PFSK-1 (cell line): ENCODE data around the gene CD82.

Experiments
- FOXP2 ChIP-seq: optimal IDR thresholded peaks from 2 replicates; pipeline ENCODE3; 2011; ENCODE audit warnings: borderline replicate concordance, control low read depth, inconsistent platforms; ENCODE audit not compliant: insufficient read depth; ENCODE audit errors: extremely low read length, extremely low read depth
- POLR2AphosphoS5 ChIP-seq: IDR thresholded peaks from 2 replicates; pipeline ENCODE4 v1.6.1; 2012; ENCODE audit warnings: low read depth, mild to moderate bottlenecking, control low read depth, low read length, moderate library complexity
- REST ChIP-seq, 2 experiments: IDR thresholded peaks; 2 replicates each; pipeline versions ENCODE4 v1.6.1 to v1.8.0; 2011 to 2012; ENCODE audit warnings: low read depth in 2 of 2, low read length in 2 of 2, control low read depth in 1 of 2, inconsistent platforms in 1 of 2, mild to moderate bottlenecking in 1 of 2, moderate library complexity in 1 of 2; ENCODE audit not compliant: insufficient read depth in 1 of 2
- SIN3A ChIP-seq: IDR thresholded peaks from 2 replicates; pipeline ENCODE4 v1.6.1; 2012; ENCODE audit warnings: mild to moderate bottlenecking, low read length, moderate library complexity, borderline replicate concordance; ENCODE audit not compliant: insufficient read depth
- TAF1 ChIP-seq: IDR thresholded peaks from 2 replicates; pipeline ENCODE4 v1.6.1; 2012; ENCODE audit warnings: low read length, control low read depth, borderline replicate concordance; ENCODE audit not compliant: insufficient read depth

Gene CD82

GRCh38 chr11:44620328-44620725 lies 54.9 kb downstream of the CD82 start:
- TF ChIP-seq REST (IDR thresholded peaks at IDR 0.05; ENCODE audit: insufficient read depth in 1 of 2, low read depth in 2 of 2, low read length in 2 of 2): no peak
- no peak for TF ChIP-seq SIN3A
- TF ChIP-seq TAF1: no peak

GRCh38 chr11:44621140-44621681 lies 55.7 kb downstream of the CD82 start:
- TF ChIP-seq SIN3A (no peak), FOXP2 (peak; percentile 36)

- TF ChIP-seq TAF1 (no peak), POLR2AphosphoS5 (no peak), REST (IDR thresholded peaks at IDR 0.05; ENCODE audit: insufficient read depth in 1 of 2, low read depth in 2 of 2, low read length in 2 of 2) (no peak), SIN3A (no peak), FOXP2 (no peak)
These were observed 56.3 kb downstream of the CD82 start for GRCh38 chr11:44621784-44622183.

- no peak for TF ChIP-seq TAF1
- no peak for TF ChIP-seq SIN3A
- no peak for TF ChIP-seq FOXP2
- no peak for TF ChIP-seq POLR2AphosphoS5
- TF ChIP-seq REST (IDR thresholded peaks at IDR 0.05; ENCODE audit: insufficient read depth in 1 of 2, low read depth in 2 of 2, low read length in 2 of 2): no peak
These were observed 56.8 kb downstream of the CD82 start for GRCh38 chr11:44622190-44622650.

GRCh38 chr11:44622721-44623258 lies 57.3 kb downstream of the CD82 start:
- TF ChIP-seq SIN3A (no peak), FOXP2 (no peak), TAF1 (no peak), REST (IDR thresholded peaks at IDR 0.05; ENCODE audit: insufficient read depth in 1 of 2, low read depth in 2 of 2, low read length in 2 of 2) (no peak), POLR2AphosphoS5 (no peak)
